ENCODE data around the gene KCNK16. TPM values are rescaled to one million over a fixed set of nuclear protein-coding genes. Genes with fewer than 3 reads are reported as not detected.

Gene KCNK16
- total RNA-seq, 2 donors from 2014 or later, result not detected

GRCh38 chr6:39274471-39274870 lies 48.0 kb downstream of the KCNK16 start:
- DNase-seq (ENCODE audit: low spot score) (no peak), ATAC-seq (ENCODE audit: insufficient number of reproducible peaks, low FRiP score, low read depth) (no peak)
- no peak overlapping the region for H3K27ac ChIP-seq
- TF ChIP-seq, protein P1, sequence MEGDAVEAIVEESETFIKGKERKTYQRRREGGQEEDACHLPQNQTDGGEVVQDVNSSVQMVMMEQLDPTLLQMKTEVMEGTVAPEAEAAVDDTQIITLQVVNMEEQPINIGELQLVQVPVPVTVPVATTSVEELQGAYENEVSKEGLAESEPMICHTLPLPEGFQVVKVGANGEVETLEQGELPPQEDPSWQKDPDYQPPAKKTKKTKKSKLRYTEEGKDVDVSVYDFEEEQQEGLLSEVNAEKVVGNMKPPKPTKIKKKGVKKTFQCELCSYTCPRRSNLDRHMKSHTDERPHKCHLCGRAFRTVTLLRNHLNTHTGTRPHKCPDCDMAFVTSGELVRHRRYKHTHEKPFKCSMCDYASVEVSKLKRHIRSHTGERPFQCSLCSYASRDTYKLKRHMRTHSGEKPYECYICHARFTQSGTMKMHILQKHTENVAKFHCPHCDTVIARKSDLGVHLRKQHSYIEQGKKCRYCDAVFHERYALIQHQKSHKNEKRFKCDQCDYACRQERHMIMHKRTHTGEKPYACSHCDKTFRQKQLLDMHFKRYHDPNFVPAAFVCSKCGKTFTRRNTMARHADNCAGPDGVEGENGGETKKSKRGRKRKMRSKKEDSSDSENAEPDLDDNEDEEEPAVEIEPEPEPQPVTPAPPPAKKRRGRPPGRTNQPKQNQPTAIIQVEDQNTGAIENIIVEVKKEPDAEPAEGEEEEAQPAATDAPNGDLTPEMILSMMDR (IDR thresholded peaks at IDR 0.05), result no peak
- H3K36me3 ChIP-seq, result no peaks in the 10 kb centered on the region
- no peaks in the 10 kb centered on the region for H3K4me1 ChIP-seq (ENCODE audit: control insufficient read depth in 1 of 2, low read depth in 2 of 2)
- H3K27me3 ChIP-seq (replicated peaks; ENCODE audit: insufficient read depth), result no peaks in the 10 kb centered on the region
- no peaks in the 10 kb centered on the region for H3K9me3 ChIP-seq
- H3K4me3 ChIP-seq, result no peak overlapping the region

- Histone ChIP-seq H3K27me3 (replicated peaks; ENCODE audit: insufficient read depth) (no peaks in the 10 kb centered on the region), H3K4me1 (ENCODE audit: control insufficient read depth in 1 of 2, low read depth in 2 of 2) (no peaks in the 10 kb centered on the region), H3K4me3 (no peak overlapping the region), H3K27ac (no peak overlapping the region), H3K9me3 (no peaks in the 10 kb centered on the region), H3K36me3 (no peaks in the 10 kb centered on the region)
- ATAC-seq (ENCODE audit: insufficient number of reproducible peaks, low FRiP score, low read depth), result no peak
- DNase-seq (ENCODE audit: low spot score), result no peak
- TF ChIP-seq, protein P1 (IDR thresholded peaks at IDR 0.05), result no peak
Measured at GRCh38 chr6:39273406-39273821, 49.1 kb downstream of the KCNK16 start.

- no peak overlapping the region for H3K4me3 ChIP-seq
- no peaks in the 10 kb centered on the region for H3K9me3 ChIP-seq
- H3K36me3 ChIP-seq, result no peaks in the 10 kb centered on the region
- H3K27me3 ChIP-seq (replicated peaks; ENCODE audit: insufficient read depth), result no peaks in the 10 kb centered on the region
- DNase-seq (ENCODE audit: low spot score) (no peak), ATAC-seq (ENCODE audit: insufficient number of reproducible peaks, low FRiP score, low read depth) (no peak)
- TF ChIP-seq, protein P1 (IDR thresholded peaks at IDR 0.05), result no peak
- H3K4me1 ChIP-seq (ENCODE audit: control insufficient read depth in 1 of 2, low read depth in 2 of 2), result no peaks in the 10 kb centered on the region
- H3K27ac ChIP-seq, result no peak overlapping the region
Measured at GRCh38 chr6:39269961-39270360, 52.5 kb downstream of the KCNK16 start.

- no peak for DNase-seq (ENCODE audit: low spot score)
- no peaks in the 10 kb centered on the region for H3K27me3 ChIP-seq (replicated peaks; ENCODE audit: insufficient read depth)
Measured at GRCh38 chr6:39268721-39269120, 53.8 kb downstream of the KCNK16 start.

GRCh38 chr6:39268171-39268570 lies 54.3 kb downstream of the KCNK16 start:
- TF ChIP-seq, protein P1 (IDR thresholded peaks at IDR 0.05), result no peak
- DNase-seq (ENCODE audit: low spot score) (no peak), ATAC-seq (ENCODE audit: insufficient number of reproducible peaks, low FRiP score, low read depth) (no peak)
- no peak overlapping the region for H3K4me3 ChIP-seq
- H3K4me1 ChIP-seq (ENCODE audit: control insufficient read depth in 1 of 2, low read depth in 2 of 2), result no peaks in the 10 kb centered on the region
- H3K36me3 ChIP-seq, result no peaks in the 10 kb centered on the region
- no peak overlapping the region for H3K27ac ChIP-seq
- no peaks in the 10 kb centered on the region for H3K27me3 ChIP-seq (replicated peaks; ENCODE audit: insufficient read depth)
- H3K9me3 ChIP-seq, result no peaks in the 10 kb centered on the region

More at GRCh38 chr6:39268721-39269120, 53.8 kb downstream of the KCNK16 start:
- no peaks in the 10 kb centered on the region for H3K9me3 ChIP-seq
- TF ChIP-seq, protein P1 (IDR thresholded peaks at IDR 0.05), result no peak
- no peak overlapping the region for H3K27ac ChIP-seq
- no peaks in the 10 kb centered on the region for H3K4me1 ChIP-seq (ENCODE audit: control insufficient read depth in 1 of 2, low read depth in 2 of 2)
- no peaks in the 10 kb centered on the region for H3K36me3 ChIP-seq
- no peak overlapping the region for H3K4me3 ChIP-seq
- no peak for ATAC-seq (ENCODE audit: insufficient number of reproducible peaks, low FRiP score, low read depth)
